HUES64 (cell line): ENCODE data around the gene ASAP2.

Source experiments
- H3K27ac ChIP-seq: 2 replicates; pipeline ENCODE4 v1.7.0; 2013; ENCODE audit warnings: low read depth, low read length, inconsistent platforms
- H3K27me3 ChIP-seq: 2 replicates; pipeline ENCODE4 v1.6.1; 2013; ENCODE audit warnings: mild to moderate bottlenecking, low read length; ENCODE audit not compliant: insufficient read depth
- H3K36me3 ChIP-seq: 2 replicates; pipeline ENCODE4 v1.6.1; 2013; ENCODE audit warnings: mild to moderate bottlenecking, low read length; ENCODE audit not compliant: insufficient read depth
- H3K4me1 ChIP-seq: 2 replicates; pipeline ENCODE4 v1.6.1; 2013; ENCODE audit warnings: mild to moderate bottlenecking, low read length, moderate library complexity; ENCODE audit not compliant: insufficient read depth
- H3K4me3 ChIP-seq: 2 replicates; pipeline ENCODE4 v1.5.1; 2013; ENCODE audit warnings: mild to moderate bottlenecking, low read length, moderate library complexity
- H3K9ac ChIP-seq: 2 replicates; pipeline ENCODE4 v1.6.1; 2013; ENCODE audit warnings: mild to moderate bottlenecking, low read depth, low read length
- H3K9me3 ChIP-seq: 2 replicates; pipeline ENCODE4 v1.6.1; 2013; ENCODE audit warnings: low read depth, low read length; ENCODE audit not compliant: insufficient read depth
- WGBS: fragments of 150-250, 120-280 bp; methylation state at CpG from one replicate; pipeline ENCODE4 v1.1.7; 2013; ENCODE audit warnings: missing lambda C conversion rate; 5-methylcytosine and 5-hydroxymethylcytosine counted together

Gene ASAP2

DNA sequence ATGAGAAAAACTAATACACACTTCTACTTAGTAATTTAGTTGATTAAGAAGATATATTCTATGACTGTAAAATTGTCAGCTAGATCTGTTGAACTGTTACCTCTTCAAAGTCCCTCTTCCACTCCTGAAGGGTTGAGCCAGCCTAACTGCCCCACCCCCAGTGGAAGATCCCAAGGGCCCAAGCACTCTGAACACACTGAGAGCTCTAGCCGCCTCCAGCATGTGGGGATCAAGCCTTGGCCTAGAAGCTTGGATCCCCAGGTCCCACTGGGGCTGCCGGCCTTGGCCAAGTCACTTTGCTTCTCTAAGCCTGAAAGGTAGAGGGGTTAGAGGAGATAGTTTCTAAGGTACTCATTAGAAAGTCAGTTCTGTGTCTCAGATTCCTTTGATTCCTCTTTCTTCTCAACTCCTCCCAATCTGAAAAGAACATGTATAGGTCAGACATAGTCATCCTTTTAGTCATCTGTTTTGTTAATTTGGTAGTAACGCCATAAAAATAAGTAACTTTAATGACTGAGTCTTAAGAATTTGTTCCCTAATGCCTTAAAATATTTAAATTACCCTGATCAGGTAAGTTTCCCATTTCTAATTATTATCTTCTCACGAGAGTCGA, 222.5 kb downstream of the ASAP2 start:
- Histone ChIP-seq H3K36me3 (peaks cover 58% of the 10 kb centered on the region), H3K4me1 (0 out of 2 replicates have a peak, but pooled peaks cover 9% of the 10 kb centered on the region), H3K27ac (no peak overlapping the region), H3K4me3 (no peak overlapping the region), H3K9me3 (no peaks in the 10 kb centered on the region), H3K27me3 (no peaks in the 10 kb centered on the region), H3K9ac (no peak overlapping the region)
- WGBS, result 94% methylated on average over 2 of the region's 5 CpGs

DNA sequence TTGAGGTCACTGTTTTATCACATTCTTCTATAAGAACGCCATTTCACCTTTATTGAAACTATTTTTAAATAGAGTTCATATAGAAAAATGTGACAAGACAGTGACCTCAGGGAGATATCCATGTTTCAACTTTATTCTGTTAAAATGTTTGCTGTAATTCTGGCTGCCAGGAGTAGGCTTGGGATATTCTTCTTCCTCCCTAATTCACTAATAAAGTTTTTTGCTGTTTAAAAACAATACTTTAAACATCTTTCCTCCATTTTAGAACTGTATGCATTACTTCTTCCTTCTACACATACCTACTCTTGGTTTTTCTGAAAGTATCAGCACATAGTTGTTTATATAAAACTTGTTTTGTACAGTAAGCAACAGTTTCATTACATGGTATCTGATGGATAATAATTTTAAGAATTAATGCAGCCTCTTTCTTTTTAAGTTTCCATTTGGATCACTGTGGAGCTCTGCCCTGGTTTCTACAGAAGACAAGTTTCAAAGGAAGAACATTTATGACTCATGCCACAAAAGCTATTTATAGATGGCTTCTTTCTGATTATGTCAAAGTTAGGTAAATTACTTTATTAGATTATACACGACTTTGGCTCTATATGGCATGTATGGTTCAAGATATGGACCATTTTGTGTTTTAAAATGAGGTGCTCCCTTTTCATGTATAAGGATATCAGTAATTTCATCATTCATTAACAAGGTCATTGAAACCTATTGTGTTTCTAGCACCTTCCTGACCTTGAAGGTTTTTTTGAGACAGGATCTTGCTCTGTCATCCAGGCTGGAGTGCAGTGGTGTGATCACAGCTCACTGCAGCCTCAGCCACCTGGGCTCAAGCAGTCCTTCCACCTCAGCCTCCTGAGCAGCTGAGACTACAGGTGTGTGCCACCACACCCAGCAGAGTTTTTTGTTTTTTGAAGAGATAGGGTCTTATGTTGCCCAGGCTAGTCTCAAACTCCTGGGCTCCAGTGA, 224.0 kb downstream of the ASAP2 start:
- no peak overlapping the region for H3K4me3 ChIP-seq
- WGBS, result 100% methylated on average over 1 of the region's 2 CpGs
- no peaks in the 10 kb centered on the region for H3K27me3 ChIP-seq
- no peaks in the 10 kb centered on the region for H3K4me1 ChIP-seq
- H3K9ac ChIP-seq, result no peak overlapping the region
- H3K36me3 ChIP-seq, result peaks cover 71% of the 10 kb centered on the region
- H3K27ac ChIP-seq, result no peak overlapping the region
- H3K9me3 ChIP-seq, result no peaks in the 10 kb centered on the region

DNA sequence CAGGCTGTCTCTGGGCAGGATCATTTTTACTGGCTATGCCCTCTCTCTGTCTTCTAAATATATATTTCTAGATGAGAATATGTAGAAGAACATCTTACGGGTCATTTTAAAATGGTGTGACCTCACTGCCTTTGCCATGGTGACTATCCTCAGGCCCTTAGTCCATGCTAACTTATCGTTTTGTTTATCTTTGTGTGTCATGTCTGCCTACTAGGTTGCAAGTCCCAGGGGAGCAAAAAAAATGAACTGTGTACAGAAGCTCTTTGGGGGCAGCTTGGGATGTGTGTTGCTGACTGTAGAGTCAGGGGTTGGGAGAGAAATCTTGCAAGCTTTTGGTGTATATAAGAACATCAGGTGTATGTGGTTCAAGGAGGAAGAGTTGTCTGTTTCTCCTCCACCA, 227.9 kb downstream of the ASAP2 start:
- Histone ChIP-seq H3K36me3 (peaks cover 93% of the 10 kb centered on the region), H3K9ac (no peak overlapping the region), H3K9me3 (no peaks in the 10 kb centered on the region), H3K4me3 (no peak overlapping the region), H3K27me3 (no peaks in the 10 kb centered on the region), H3K4me1 (no peaks in the 10 kb centered on the region), H3K27ac (no peak overlapping the region)
- WGBS, result 93% methylated on average over 2 of the region's 2 CpGs

DNA sequence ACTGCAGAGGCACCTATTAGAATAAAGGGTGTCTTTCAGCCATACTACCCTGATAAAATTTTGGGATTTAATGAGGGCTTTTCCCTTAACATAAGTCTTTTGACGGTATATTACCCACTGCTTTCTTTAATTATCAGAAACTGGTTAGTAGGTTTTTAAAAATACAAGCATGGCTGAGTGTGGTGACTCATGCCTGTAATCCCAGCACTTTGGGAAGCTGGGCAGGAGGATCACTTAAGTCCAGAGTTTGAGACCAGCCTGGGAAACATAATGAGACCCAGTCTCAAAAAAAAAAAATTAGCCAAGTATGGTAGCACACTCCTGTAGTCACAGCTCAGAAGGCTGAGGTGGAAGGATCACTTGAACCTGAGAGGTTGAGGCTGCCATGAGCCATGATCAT, 232.9 kb downstream of the ASAP2 start:
- no peak overlapping the region for H3K27ac ChIP-seq
- H3K27me3 ChIP-seq, result no peaks in the 10 kb centered on the region
- no peaks in the 10 kb centered on the region for H3K9me3 ChIP-seq
- no peak overlapping the region for H3K4me3 ChIP-seq
- WGBS, result no CpG with 5 or more reads among the region's 1 CpG
- peaks cover 92% of the 10 kb centered on the region for H3K36me3 ChIP-seq
- no peak overlapping the region for H3K9ac ChIP-seq
- H3K4me1 ChIP-seq, result no peaks in the 10 kb centered on the region

DNA sequence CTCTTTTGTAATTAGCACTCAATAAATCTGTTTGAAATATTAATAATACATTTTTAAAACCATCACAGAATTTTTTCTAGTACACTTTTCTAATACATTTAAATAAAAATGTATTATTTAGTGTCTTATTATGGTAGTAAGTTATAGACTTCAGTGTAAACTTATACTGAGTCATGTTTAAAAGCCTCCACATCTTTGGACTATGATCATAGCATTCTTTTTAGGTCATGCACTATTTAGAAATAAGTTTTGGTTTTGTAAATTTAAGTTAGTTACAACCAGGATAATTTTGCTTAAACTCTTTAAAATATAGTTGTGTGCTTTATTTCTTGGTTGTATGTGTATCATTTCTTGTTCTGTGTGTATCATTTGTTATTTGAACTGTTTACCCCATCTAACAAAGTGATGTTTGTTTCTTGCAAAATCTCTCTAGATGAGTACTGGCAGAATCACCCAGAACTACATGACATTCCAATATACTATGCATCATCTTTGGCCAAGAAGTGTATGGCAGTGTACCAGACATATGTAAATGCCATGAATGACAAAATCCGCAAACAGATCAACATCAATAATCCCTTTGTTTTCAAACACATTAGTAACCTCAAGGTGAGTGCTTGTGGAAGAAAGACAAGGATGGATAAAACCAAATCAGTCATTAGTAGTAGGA, 233.6 kb downstream of the ASAP2 start:
- Histone ChIP-seq H3K4me3 (no peak overlapping the region), H3K27me3 (no peaks in the 10 kb centered on the region), H3K9me3 (no peaks in the 10 kb centered on the region), H3K27ac (no peak overlapping the region), H3K36me3 (peaks cover 91% of the 10 kb centered on the region), H3K4me1 (no peaks in the 10 kb centered on the region), H3K9ac (no peak overlapping the region)
- 100% methylated on average over 1 of the region's 1 CpG for WGBS

DNA sequence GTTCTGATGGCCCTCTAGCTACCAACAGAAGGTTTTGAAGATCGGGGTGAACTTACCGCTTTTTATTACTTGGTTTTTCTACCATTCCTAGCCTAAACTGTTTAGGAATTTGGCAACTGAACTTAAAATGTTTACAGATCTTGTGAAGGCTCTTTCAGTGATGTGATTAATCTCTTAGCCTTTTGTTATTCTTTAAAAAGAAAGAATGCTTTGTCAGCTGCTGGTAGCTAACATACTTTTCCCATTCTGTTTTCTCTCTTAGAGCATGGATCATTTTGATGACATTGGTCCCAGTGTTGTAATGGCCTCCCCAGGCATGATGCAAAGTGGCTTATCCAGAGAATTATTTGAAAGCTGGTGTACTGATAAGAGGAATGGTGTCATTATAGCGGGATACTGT, 234.9 kb downstream of the ASAP2 start:
- H3K27me3 ChIP-seq, result no peaks in the 10 kb centered on the region
- peaks cover 94% of the 10 kb centered on the region for H3K36me3 ChIP-seq
- no peak overlapping the region for H3K27ac ChIP-seq
- no peak overlapping the region for H3K9ac ChIP-seq
- no peaks in the 10 kb centered on the region for H3K9me3 ChIP-seq
- no peaks in the 10 kb centered on the region for H3K4me1 ChIP-seq
- H3K4me3 ChIP-seq, result no peak overlapping the region
- 65% methylated on average over 3 of the region's 3 CpGs for WGBS

DNA sequence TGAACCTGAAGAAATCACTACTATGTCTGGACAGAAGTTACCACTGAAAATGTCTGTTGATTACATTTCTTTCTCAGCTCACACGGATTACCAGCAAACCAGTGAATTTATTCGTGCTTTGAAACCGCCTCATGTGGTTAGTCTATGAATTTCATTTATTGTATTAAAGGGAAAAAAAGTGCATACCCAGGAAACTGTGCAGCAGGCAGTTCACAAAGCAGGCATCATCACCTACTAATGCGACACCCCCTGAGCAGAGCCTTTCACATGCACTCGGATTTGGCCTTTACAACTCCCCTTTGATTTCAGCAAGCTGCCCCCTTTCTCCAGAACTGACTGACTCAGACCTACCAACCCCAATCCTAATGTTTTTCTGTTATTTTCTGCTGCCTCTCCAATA, 236.9 kb downstream of the ASAP2 start:
- Histone ChIP-seq H3K36me3 (peaks cover 94% of the 10 kb centered on the region), H3K4me1 (no peaks in the 10 kb centered on the region), H3K9me3 (no peaks in the 10 kb centered on the region), H3K27ac (no peak overlapping the region), H3K4me3 (no peak overlapping the region), H3K9ac (no peak overlapping the region), H3K27me3 (no peaks in the 10 kb centered on the region)
- 97% methylated on average over 5 of the region's 5 CpGs for whole genome bisulfite sequencing

DNA sequence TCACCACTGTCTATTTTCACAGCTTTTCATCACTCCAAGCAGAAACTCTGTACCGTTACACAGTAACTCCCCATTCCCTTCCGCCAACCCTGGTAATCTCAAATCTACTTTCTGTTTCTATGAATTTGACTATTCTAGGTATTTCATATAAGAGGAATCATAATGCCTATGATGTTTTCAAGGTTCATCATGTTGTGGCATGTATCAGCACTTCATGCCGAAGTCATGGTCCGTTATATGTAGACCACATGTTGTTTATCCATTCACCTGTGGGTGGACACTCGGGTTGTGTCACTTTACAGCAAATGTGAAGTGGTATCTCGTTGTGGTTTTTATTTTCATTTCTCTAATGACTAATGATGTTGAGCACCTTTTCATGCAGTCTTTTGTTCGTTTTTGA, 238.5 kb downstream of the ASAP2 start:
- Histone ChIP-seq H3K4me1 (no peaks in the 10 kb centered on the region), H3K27ac (no peak overlapping the region), H3K4me3 (no peak overlapping the region), H3K27me3 (no peaks in the 10 kb centered on the region), H3K9me3 (no peaks in the 10 kb centered on the region), H3K9ac (no peak overlapping the region), H3K36me3 (peaks cover 94% of the 10 kb centered on the region)
- 83% methylated on average over 7 of the region's 7 CpGs for WGBS

DNA sequence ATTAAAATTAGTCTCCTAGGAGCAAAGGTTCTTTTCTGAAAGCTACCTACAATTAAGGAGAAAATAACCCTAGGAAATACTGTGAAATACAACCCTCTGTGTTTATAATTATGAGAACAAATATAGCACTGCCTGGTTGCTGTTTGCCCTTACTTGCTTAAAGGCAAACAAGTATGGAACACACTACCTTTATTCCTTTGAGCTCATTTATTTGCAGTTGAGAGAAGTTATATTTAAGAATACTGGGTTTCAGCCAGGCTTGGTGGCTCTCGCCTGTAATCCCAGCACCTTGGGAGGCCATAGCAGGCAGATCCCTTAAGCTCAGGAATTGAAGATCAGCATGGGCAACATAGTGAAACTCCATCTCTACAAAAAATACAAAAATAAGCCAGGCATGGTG, 244.6 kb downstream of the ASAP2 start:
- no peak overlapping the region for H3K27ac ChIP-seq
- H3K4me1 ChIP-seq, result no peaks in the 10 kb centered on the region
- no peaks in the 10 kb centered on the region for H3K27me3 ChIP-seq
- no peaks in the 10 kb centered on the region for H3K9me3 ChIP-seq
- peaks cover 86% of the 10 kb centered on the region for H3K36me3 ChIP-seq
- H3K9ac ChIP-seq, result no peak overlapping the region
- WGBS, result 92% methylated on average over 1 of the region's 1 CpG
- no peak overlapping the region for H3K4me3 ChIP-seq
